GM23248 (cell line): Measurements from ENCODE around the gene CAMSAP3. TPM values are rescaled to one million over a fixed set of nuclear protein-coding genes. Genes with fewer than 3 reads are reported as not detected.

ENCODE experiments used
- DNase-seq: peaks from one replicate; pipeline ENCODE4 v3.0.0-alpha.2; 2015
- H2AFZ ChIP-seq: fragments of 200-600 bp; sonication (generic); 2 replicates; pipeline ENCODE4 v1.6.1; 2016; ENCODE audit warnings: antibody characterized with exemption
- H3F3A ChIP-seq: fragments of 200-600 bp; sonication (generic); 2 replicates; pipeline ENCODE4 v1.6.1; 2016; ENCODE audit warnings: mild to moderate bottlenecking, antibody characterized with exemption, mixed run types; ENCODE audit not compliant: insufficient read depth
- H3K27ac ChIP-seq: fragments of 200-600 bp; sonication (generic); 2 replicates; pipeline ENCODE4 v1.5.1; 2016; ENCODE audit warnings: mild to moderate bottlenecking
- H3K27me3 ChIP-seq: fragments of 200-600 bp; sonication (generic); replicated peaks from 2 replicates; pipeline ENCODE4 v1.6.1; 2016; ENCODE audit warnings: mild to moderate bottlenecking; ENCODE audit not compliant: insufficient read depth
- H3K36me3 ChIP-seq: fragments of 200-600 bp; sonication (generic); 2 replicates; pipeline ENCODE4 v1.6.1; 2016; ENCODE audit warnings: low read depth, mild to moderate bottlenecking
- H3K4me1 ChIP-seq: fragments of 200-600 bp; sonication (generic); 2 replicates; pipeline ENCODE4 v1.6.1; 2016; ENCODE audit warnings: mild to moderate bottlenecking; ENCODE audit not compliant: insufficient read depth
- H3K4me2 ChIP-seq: fragments of 200-600 bp; sonication (generic); one replicate; pipeline ENCODE4 v1.6.1; 2016; ENCODE audit warnings: mild to moderate bottlenecking; ENCODE audit not compliant: unreplicated experiment
- H3K4me3 ChIP-seq: fragments of 200-600 bp; sonication (generic); 2 replicates; pipeline ENCODE4 v1.5.1; 2016; ENCODE audit warnings: mild to moderate bottlenecking
- H3K79me2 ChIP-seq: fragments of 200-600 bp; sonication (generic); 2 replicates; pipeline ENCODE4 v1.6.1; 2016; ENCODE audit warnings: mild to moderate bottlenecking; ENCODE audit not compliant: insufficient read depth
- H3K9ac ChIP-seq: fragments of 200-600 bp; sonication (generic); 2 replicates; pipeline ENCODE4 v1.6.1; 2016; ENCODE audit warnings: mild to moderate bottlenecking
- H3K9me2 ChIP-seq: fragments of 200-600 bp; sonication (generic); 2 replicates; pipeline ENCODE4 v1.6.1; 2016; ENCODE audit warnings: mixed run types, mild to moderate bottlenecking, moderate library complexity; ENCODE audit not compliant: insufficient read depth
- H3K9me3 ChIP-seq: fragments of 200-600 bp; sonication (generic); one replicate; pipeline ENCODE4 v1.6.1; 2017; ENCODE audit warnings: low read depth
- H4K20me1 ChIP-seq: fragments of 200-600 bp; sonication (generic); 2 replicates; pipeline ENCODE4 v1.6.0; 2016; ENCODE audit not compliant: insufficient read depth
- EZH2 ChIP-seq: fragments of 200-600 bp; sonication (generic); IDR thresholded peaks from 2 replicates; pipeline ENCODE4 v1.6.1; 2018; ENCODE audit warnings: antibody characterized with exemption, mild to moderate bottlenecking; ENCODE audit not compliant: insufficient read depth, poor library complexity, severe bottlenecking
- EZH2phosphoT487 ChIP-seq: fragments of 200-600 bp; sonication (generic); IDR thresholded peaks from 2 replicates; pipeline ENCODE4 v1.6.1; 2018; ENCODE audit warnings: antibody characterized with exemption, moderate library complexity, mild to moderate bottlenecking, low read depth; ENCODE audit not compliant: insufficient read depth
- WGBS, 2 experiments: methylation state at CpG; one replicate each; pipeline ENCODE4 v1.1.6; 2015 to 2017; ENCODE audit warnings: low lambda C conversion rate in 2 of 2, low coverage in 1 of 2; ENCODE audit errors: missing lambda C conversion rate in 2 of 2; 5-methylcytosine and 5-hydroxymethylcytosine counted together
- in situ Hi-C: fragments of 300-500 bp; cut with MboI; formaldehyde crosslinking; loops from 2 replicates; pipeline ENCODE4 v1.15.0; 2020
- polyA plus RNA-seq: library from polyadenylated mRNA; unstranded; fragments of >200 nt; fragmentation: Nextera tagmentation; extraction: Ambion mirVana; gene quantifications from 2 replicates; pipeline ENCODE4 v1.2.1, GENCODE V29; 2016
- total RNA-seq: library from RNA; depleted of rRNA; stranded (reverse); fragments of >200 nt; shearing (Covaris generic); gene quantifications from 2 replicates; pipeline ENCODE4 v1.2.3, GENCODE V29; 2014

CAMSAP3 gene
- total and polyA plus RNA-seq, 2 experiments from 2014 or later = not detected

DNA sequence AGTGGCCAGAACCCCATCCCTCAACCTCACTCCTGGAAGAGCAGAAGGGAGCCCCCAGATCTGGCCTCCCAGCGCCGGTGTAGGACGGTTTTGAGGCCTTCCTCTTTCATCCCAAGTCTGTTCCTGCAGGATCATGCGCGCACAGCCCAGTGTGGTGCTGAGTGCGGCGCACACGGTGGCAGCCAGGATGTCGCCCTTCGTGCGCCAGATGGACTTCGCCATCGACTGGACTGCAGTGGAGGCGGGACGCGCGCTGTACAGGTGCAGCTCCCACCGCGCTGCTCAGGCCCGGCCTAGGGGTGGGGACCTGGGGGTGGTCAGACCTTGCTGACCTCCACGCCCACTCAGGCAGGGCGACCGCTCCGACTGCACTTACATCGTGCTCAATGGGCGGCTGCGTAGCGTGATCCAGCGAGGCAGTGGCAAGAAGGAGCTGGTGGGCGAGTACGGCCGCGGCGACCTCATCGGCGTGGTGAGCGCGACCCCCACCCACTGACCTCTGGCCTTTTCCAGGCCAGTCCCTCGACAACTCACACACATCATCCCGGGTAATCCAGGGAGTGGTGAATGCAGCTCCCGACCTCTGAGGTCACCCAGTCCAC, 45.4 kb upstream of the CAMSAP3 start:
- H2AFZ ChIP-seq = no peak overlapping the region
- H3F3A ChIP-seq = no peaks in the 10 kb centered on the region
- no peak overlapping the region for H3K27ac ChIP-seq
- H3K79me2 ChIP-seq = no peaks in the 10 kb centered on the region
- no peaks in the 10 kb centered on the region for H3K4me1 ChIP-seq
- H4K20me1 ChIP-seq = no peaks in the 10 kb centered on the region
- H3K27me3 ChIP-seq = no peaks in the 10 kb centered on the region
- in situ Hi-C loops = no loop called here
- 0 out of 2 replicates have a peak, but pooled peaks cover 4% of the 10 kb centered on the region for H3K36me3 ChIP-seq
- TF ChIP-seq EZH2phosphoT487 (no peak), EZH2 (no peak)
- no peaks in the 10 kb centered on the region for H3K9me3 ChIP-seq
- no peak for DNase-seq
- H3K9me2 ChIP-seq = no peaks in the 10 kb centered on the region
- WGBS, 2 experiments = 96 to 97% methylated on average over 40 to 41 of the region's 41 CpGs
- H3K4me3 ChIP-seq = no peak overlapping the region
- H3K9ac ChIP-seq = no peak overlapping the region
- H3K4me2 ChIP-seq = no peak overlapping the region

DNA sequence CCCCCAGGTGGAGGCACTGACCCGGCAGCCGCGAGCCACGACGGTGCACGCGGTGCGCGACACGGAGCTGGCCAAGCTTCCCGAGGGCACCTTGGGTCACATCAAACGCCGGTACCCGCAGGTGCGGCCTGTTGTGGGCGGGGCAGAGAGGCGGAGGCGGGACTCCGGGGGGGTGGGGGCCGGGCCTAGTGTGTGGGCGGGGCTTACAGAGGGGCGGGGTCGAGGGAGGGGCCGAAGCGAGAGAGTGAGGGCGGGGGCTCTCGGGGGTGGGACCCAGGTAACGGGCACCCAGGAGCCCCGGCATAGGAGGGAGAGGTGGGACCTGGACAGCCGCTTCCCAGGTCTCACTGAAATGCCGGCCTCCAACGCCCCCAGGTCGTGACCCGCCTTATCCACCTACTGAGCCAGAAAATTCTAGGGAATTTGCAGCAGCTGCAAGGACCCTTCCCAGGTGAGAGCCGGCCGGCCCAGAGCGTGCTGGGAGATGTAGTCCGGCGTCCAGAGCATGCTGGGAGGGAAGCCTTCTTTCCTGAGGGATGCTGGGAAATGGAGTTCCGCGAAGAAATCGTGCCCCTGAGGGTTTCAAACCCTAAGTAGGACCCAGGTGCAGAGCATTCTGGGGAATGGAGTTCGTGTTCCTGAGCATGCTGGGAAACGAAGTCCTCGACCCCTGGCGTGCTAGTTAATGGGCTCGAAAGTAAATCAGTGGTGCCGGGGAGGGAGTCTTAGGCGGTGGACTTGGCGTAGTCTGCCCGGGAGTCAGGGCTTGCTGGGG, 44.5 kb upstream of the CAMSAP3 start:
- H3K27ac ChIP-seq = no peak overlapping the region
- peak; percentile 53 for DNase-seq

DNA sequence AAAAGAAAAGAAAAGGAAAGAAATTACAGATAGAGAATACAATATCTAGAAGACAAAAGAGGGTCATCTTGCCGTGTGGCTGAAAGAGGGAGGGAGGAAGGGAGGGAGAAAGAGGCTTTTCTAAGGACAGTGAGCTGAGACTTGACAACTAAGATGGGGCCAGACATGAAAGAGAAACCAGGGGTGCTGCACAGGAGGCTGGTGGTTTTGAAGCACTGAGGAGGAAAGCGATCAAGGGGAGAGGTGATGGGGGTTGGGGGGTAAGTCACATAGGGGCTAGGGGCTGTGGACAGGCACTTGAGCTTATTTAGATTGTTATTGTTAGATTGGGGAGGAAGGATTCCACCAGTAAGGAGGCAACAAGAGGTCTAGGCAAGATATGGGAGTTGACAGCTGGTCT, 42.9 kb upstream of the CAMSAP3 start:
- H3K36me3 ChIP-seq = 0 out of 2 replicates have a peak, but pooled peaks cover 4% of the 10 kb centered on the region
- H3K4me1 ChIP-seq = no peaks in the 10 kb centered on the region
- H3K4me2 ChIP-seq = no peak overlapping the region
- H2AFZ ChIP-seq = no peak overlapping the region
- no peaks in the 10 kb centered on the region for H3F3A ChIP-seq
- no peaks in the 10 kb centered on the region for H3K79me2 ChIP-seq
- no peak overlapping the region for H3K27ac ChIP-seq
- TF ChIP-seq EZH2 (no peak), EZH2phosphoT487 (no peak)
- no peak overlapping the region for H3K4me3 ChIP-seq
- in situ Hi-C loops = no loop called here
- WGBS, 2 experiments = 69 to 75% methylated on average over 2 of the region's 2 CpGs
- no peaks in the 10 kb centered on the region for H3K9me2 ChIP-seq
- H3K9me3 ChIP-seq = no peaks in the 10 kb centered on the region
- DNase-seq = no peak
- no peaks in the 10 kb centered on the region for H4K20me1 ChIP-seq
- H3K9ac ChIP-seq = no peak overlapping the region
- H3K27me3 ChIP-seq = no peaks in the 10 kb centered on the region

More for the DNA sequence above, 44.5 kb upstream of the CAMSAP3 start:
- Histone ChIP-seq H3K4me2 (no peak overlapping the region), H2AFZ (no peak overlapping the region), H3F3A (no peaks in the 10 kb centered on the region), H3K79me2 (no peaks in the 10 kb centered on the region), H4K20me1 (no peaks in the 10 kb centered on the region), H3K4me3 (no peak overlapping the region), H3K9me2 (no peaks in the 10 kb centered on the region), H3K27me3 (no peaks in the 10 kb centered on the region), H3K4me1 (no peaks in the 10 kb centered on the region), H3K9ac (no peak overlapping the region), H3K36me3 (0 out of 2 replicates have a peak, but pooled peaks cover 4% of the 10 kb centered on the region), H3K9me3 (no peaks in the 10 kb centered on the region)
- TF ChIP-seq EZH2 (no peak), EZH2phosphoT487 (no peak)
- 49 to 53% methylated on average over 42 to 44 of the region's 51 CpGs for WGBS, 2 experiments
- in situ Hi-C loops = no loop called here

DNA sequence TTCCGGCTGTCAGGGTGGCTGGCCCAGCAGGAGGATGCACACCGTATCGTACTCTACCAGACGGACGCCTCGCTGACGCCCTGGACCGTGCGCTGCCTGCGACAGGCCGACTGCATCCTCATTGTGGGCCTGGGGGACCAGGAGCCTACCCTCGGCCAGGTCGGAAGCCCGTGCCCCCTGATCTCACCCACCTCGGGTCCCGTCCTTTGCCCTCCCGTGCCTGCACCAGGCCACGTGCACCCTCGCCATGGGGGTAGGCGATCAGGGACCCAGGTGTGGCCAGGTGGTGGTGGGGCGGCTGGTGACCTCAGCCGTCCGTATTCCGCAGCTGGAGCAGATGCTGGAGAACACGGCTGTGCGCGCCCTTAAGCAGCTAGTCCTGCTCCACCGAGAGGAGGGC, 41.1 kb upstream of the CAMSAP3 start:
- DNase-seq = no peak
- Histone ChIP-seq H2AFZ (no peak overlapping the region), H3K27me3 (no peaks in the 10 kb centered on the region), H4K20me1 (no peaks in the 10 kb centered on the region), H3F3A (no peaks in the 10 kb centered on the region), H3K4me1 (no peaks in the 10 kb centered on the region), H3K9me2 (no peaks in the 10 kb centered on the region), H3K36me3 (peaks cover 8% of the 10 kb centered on the region; the same call in 1 of the 2 replicates), H3K79me2 (no peaks in the 10 kb centered on the region), H3K4me3 (no peak overlapping the region), H3K4me2 (no peak overlapping the region), H3K9me3 (no peaks in the 10 kb centered on the region), H3K27ac (no peak overlapping the region), H3K9ac (no peak overlapping the region)
- TF ChIP-seq EZH2 (no peak), EZH2phosphoT487 (no peak)
- WGBS, 2 experiments = 85 to 92% methylated on average over 13 to 28 of the region's 28 CpGs
- in situ Hi-C loops = no loop called here
